ENCODE measurements around the gene RPGRIP1.

- TF ChIP-seq MAX (IDR thresholded peaks at IDR 0.05; ENCODE audit: low read depth, low read length) = no peak
- TF ChIP-seq CTCF (IDR thresholded peaks at IDR 0.05; ENCODE audit: low read depth, low read length) = no peak
- no peak for TF ChIP-seq POLR2A (IDR thresholded peaks at IDR 0.05; ENCODE audit: extremely low read depth, insufficient read length)
Measured at GRCh38 chr14:21251215-21251614, 28.7 kb upstream of the RPGRIP1 start.
